T-cell (primary cell): ENCODE data around the gene ACY1. TPM values are rescaled to one million over a fixed set of nuclear protein-coding genes. Genes with fewer than 3 reads are reported as not detected.

Source experiments
- ATAC-seq, 4 experiments: fragments of 200-7000 bp in 3 of 4; fragments of 150-1000 bp in 1 of 4; cut with Tn5 transposase; replicated peaks in 1 of 4; 1 replicate in 3 of 4; 2 replicates in 1 of 4; pipeline ENCODE4 v1.10.0; 2021; ENCODE audit warnings: moderate library complexity in 3 of 4, mild to moderate bottlenecking in 2 of 4, moderate number of reproducible peaks in 1 of 4
- CTCF ChIA-PET, 2 donors: fragments of 300-600 bp; sonication (Branson Sonifier 250); formaldehyde crosslinking; loops; one replicate each; lab custom pipeline; 2022; ENCODE audit warnings: antibody characterized with exemption in 2 of 2; lab: Charles Lee
- POLR2A ChIA-PET, 2 donors: fragments of 300-600 bp; sonication (Branson Sonifier 250); formaldehyde crosslinking; loops; one replicate each; lab custom pipeline; 2022; ENCODE audit warnings: antibody characterized with exemption in 2 of 2; lab: Charles Lee
- DNase-seq, 35 experiments: peaks; one replicate each; pipeline versions ENCODE4 v3.0.0 to v3.0.0-alpha.2; 2013 to 2023
- H3K27ac ChIP-seq: one replicate; pipeline ENCODE4 v1.5.1; 2013; ENCODE audit warnings: low read length
- H3K27me3 ChIP-seq, 2 experiments: replicated peaks in 1 of 2; 1 replicate in 1 of 2; 2 replicates in 1 of 2; pipeline versions ENCODE4 v1.6.1 to v1.7.0; 2013; ENCODE audit warnings: low read length in 1 of 2, mixed read lengths in 1 of 2; ENCODE audit not compliant: control insufficient read depth in 2 of 2, insufficient read depth in 2 of 2; ENCODE audit errors: extremely low read depth in 1 of 2
- H3K36me3 ChIP-seq, 2 donors: 1 replicate in 1 of 2; 2 replicates in 1 of 2; pipeline versions ENCODE4 v1.6.1 to v1.7.0; 2013; ENCODE audit warnings: low read length in 1 of 2; ENCODE audit not compliant: control insufficient read depth in 2 of 2, insufficient read depth in 1 of 2; ENCODE audit errors: extremely low read depth in 1 of 2
- H3K4me1 ChIP-seq, 2 experiments: 1 replicate in 1 of 2; 2 replicates in 1 of 2; pipeline versions ENCODE4 v1.6.1 to v1.7.0; 2013; ENCODE audit warnings: low read length in 2 of 2, mixed read lengths in 1 of 2; ENCODE audit not compliant: insufficient read depth in 2 of 2, control insufficient read depth in 1 of 2; ENCODE audit errors: extremely low read depth in 1 of 2
- H3K4me3 ChIP-seq, 2 donors: 1 replicate in 1 of 2; 2 replicates in 1 of 2; pipeline versions ENCODE4 v1.5.1 to v1.7.0; 2013; ENCODE audit warnings: mild to moderate bottlenecking in 2 of 2, low read length in 1 of 2, moderate library complexity in 1 of 2; ENCODE audit not compliant: control insufficient read depth in 1 of 2; ENCODE audit errors: extremely low read depth in 1 of 2
- H3K9me3 ChIP-seq: 2 replicates; pipeline ENCODE4 v1.7.0; 2013
- H3K27ac Mint-ChIP-seq, 2 donors: one replicate each; pipeline ENCODE4 v1.8.0; 2020 to 2021; ENCODE audit warnings: mild to moderate bottlenecking in 2 of 2, mixed read lengths in 2 of 2
- H3K27me3 Mint-ChIP-seq, 2 donors: one replicate each; pipeline ENCODE4 v1.8.0; 2021 to 2022; ENCODE audit warnings: mixed read lengths in 2 of 2
- H3K36me3 Mint-ChIP-seq: one replicate; pipeline ENCODE4 v1.8.0; 2021; ENCODE audit warnings: mixed read lengths
- H3K4me1 Mint-ChIP-seq, 3 donors: one replicate each; pipeline ENCODE4 v1.8.0; 2020 to 2022; ENCODE audit warnings: mixed read lengths in 3 of 3, mild to moderate bottlenecking in 1 of 3
- H3K4me3 Mint-ChIP-seq, 3 donors: one replicate each; pipeline ENCODE4 v1.8.0; 2020 to 2022; ENCODE audit warnings: mild to moderate bottlenecking in 3 of 3, mixed read lengths in 3 of 3, moderate library complexity in 3 of 3
- H3K9me3 Mint-ChIP-seq, 3 donors: one replicate each; pipeline ENCODE4 v1.8.0; 2020 to 2022; ENCODE audit warnings: mixed read lengths in 3 of 3
- WGBS: methylation state at CpG from one replicate; pipeline ENCODE4 v1.1.5; 2013; ENCODE audit warnings: missing lambda C conversion rate; ENCODE audit not compliant: insufficient coverage; 5-methylcytosine and 5-hydroxymethylcytosine counted together
- total RNA-seq, 35 experiments: library from RNA in 6 of 35; stranded (reverse) in 6 of 35; fragments of 120-200 nt in 1 of 35; gene quantifications; one replicate each; pipeline versions ENCODE4 v1.2.1 to v1.2.4 and lab custom pipeline; 2013 to 2026

Gene ACY1
- total RNA-seq, 5 donors from 2014 or later (not counting 1 experiment from before 2014, with no cell fraction given), result 6.2 to 19.0 (median 13.3) TPM

DNA sequence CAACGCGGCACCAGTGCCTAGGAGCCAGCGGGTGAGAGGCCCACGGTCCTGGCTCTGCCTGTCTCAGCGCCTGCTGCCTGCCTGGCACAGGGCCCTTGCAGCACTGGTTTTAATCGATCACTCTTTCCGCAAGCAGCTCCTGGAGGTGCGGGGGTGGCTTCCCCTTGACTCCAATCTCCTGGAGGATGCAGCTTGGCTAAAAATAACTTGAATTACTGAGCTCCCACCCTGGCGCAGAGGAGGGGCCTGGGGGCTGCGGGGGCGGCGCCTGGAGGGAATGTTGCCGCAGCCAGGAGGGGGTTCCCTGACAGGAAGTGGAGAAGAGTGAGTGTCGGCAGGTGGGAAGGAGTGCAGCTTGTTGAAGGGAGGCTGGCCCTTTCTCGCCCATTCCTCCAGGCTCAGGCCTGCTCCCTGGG is 22.2 kb downstream of the ACY1 start:
- H3K9me3 Mint-ChIP-seq, result no peaks in the 10 kb centered on the region

DNA sequence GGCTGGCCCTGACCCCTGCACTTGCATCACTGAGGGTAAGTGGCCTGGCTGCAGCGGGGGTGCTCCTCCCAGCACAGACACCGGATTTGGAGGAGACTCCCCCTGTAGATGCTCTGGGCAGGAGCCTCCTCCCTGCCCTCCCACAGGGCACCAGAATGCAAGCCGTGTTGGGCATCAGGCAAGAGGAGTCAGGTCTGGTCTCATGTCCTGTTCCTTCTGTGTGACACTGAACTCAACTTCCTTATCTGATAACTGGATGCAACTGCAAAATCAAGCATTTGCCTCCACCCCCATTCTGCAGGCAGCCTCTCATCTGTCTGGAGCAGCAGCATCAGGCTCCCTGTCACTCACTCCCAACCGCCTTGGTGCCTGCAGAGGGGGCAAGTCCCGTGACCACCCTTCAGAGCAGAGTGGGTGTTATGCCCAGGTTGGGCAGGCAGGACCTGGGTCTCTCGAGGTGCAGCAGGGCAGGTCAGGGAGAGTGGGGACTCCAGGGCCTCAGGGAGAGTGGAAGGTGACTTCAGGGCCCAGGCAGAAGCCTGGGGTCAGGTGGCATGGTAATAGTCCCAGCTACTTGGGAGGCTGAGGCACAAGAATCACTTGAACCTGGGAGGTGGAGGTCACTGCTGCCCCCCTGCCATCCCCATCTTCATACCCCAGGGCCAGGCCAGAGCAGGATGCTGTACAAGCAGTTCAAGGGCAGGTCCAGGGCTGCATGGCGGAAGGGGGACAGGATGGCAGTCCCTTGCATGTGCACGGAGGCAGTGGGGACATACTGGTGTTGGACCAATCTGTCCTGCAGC is 22.9 kb downstream of the ACY1 start:
- CTCF ChIA-PET, result interaction anchor here (0.6 to 1.0 kb wide), 3 partner anchors 125 to 139 kb away, joined by 3 to 7 read pairs (median 3); no protein-coding TSS in a partner anchor
- no peaks in the 10 kb centered on the region for H3K36me3 ChIP-seq
- WGBS, result 66% methylated on average over 8 of the region's 8 CpGs
- H3K4me1 ChIP-seq, result peaks cover 2 to 25% of the 10 kb centered on the region in 2 experiments
- ATAC-seq, result no peak
- Mint-ChIP-seq H3K27ac (no peak overlapping the region), H3K9me3 (no peaks in the 10 kb centered on the region), H3K4me3 (peak overlapping the region in 1 of 3 donors; percentile 37), H3K27me3 (no peaks in the 10 kb centered on the region), H3K36me3 (no peaks in the 10 kb centered on the region), H3K4me1 (peaks cover 17 to 21% (median 19%) of the 10 kb centered on the region in 3 donors)
- H3K4me3 ChIP-seq, result no peak overlapping the region
- POLR2A ChIA-PET, result no interaction called here
- no peak overlapping the region for H3K27ac ChIP-seq
- H3K27me3 ChIP-seq, result peaks cover 0 to 12% of the 10 kb centered on the region in 2 experiments
- DNase-seq, result no peak
- no peaks in the 10 kb centered on the region for H3K9me3 ChIP-seq

More for the DNA sequence above, 22.2 kb downstream of the ACY1 start:
- ChIA-PET CTCF (interaction anchor here (0.6 to 1.0 kb wide), 3 partner anchors 126 to 139 kb away, joined by 3 to 7 read pairs (median 3); no protein-coding TSS in a partner anchor), POLR2A (no interaction called here)
- Mint-ChIP-seq H3K4me1 (peaks cover 17 to 21% (median 19%) of the 10 kb centered on the region in 3 donors), H3K27me3 (no peaks in the 10 kb centered on the region), H3K36me3 (no peaks in the 10 kb centered on the region), H3K27ac (no peak overlapping the region), H3K4me3 (peak overlapping the region in 1 of 3 donors; percentile 37)
- DNase-seq (no peak), ATAC-seq (no peak)
- Histone ChIP-seq H3K9me3 (no peaks in the 10 kb centered on the region), H3K27ac (no peak overlapping the region), H3K36me3 (no peaks in the 10 kb centered on the region), H3K4me3 (no peak overlapping the region), H3K4me1 (peaks cover 2 to 26% of the 10 kb centered on the region in 2 experiments), H3K27me3 (peaks cover 0 to 12% of the 10 kb centered on the region in 2 experiments)
- 28% methylated on average over 9 of the region's 15 CpGs for WGBS

DNA sequence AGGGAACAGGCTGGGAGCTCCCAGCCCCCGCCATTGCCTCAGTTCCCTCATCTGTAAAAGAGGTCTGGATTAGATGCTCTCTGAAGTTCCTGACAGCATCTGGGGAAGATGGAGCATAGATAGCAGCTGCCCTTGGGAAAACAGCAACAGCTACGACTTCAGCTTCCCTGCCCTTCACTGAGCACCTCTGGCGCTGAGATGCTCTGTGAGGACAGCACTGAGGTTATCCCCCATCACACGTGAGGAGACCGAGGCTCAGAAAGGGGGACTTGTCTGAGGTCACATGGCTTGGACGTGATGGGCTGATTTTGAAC is 23.4 kb downstream of the ACY1 start:
- DNase-seq (no peak), ATAC-seq (no peak)
- Mint-ChIP-seq H3K36me3 (no peaks in the 10 kb centered on the region), H3K27me3 (no peaks in the 10 kb centered on the region), H3K4me3 (no peak overlapping the region), H3K4me1 (peaks cover 12 to 17% (median 16%) of the 10 kb centered on the region in 3 donors), H3K27ac (no peak overlapping the region), H3K9me3 (no peaks in the 10 kb centered on the region)
- ChIA-PET CTCF (no interaction called here), POLR2A (no interaction called here)
- no peaks in the 10 kb centered on the region for H3K36me3 ChIP-seq
- WGBS, result 92% methylated on average over 2 of the region's 6 CpGs
- H3K4me3 ChIP-seq, result no peak overlapping the region
- peaks cover 2 to 19% of the 10 kb centered on the region in 2 experiments for H3K4me1 ChIP-seq
- peaks cover 0 to 10% of the 10 kb centered on the region in 2 experiments for H3K27me3 ChIP-seq
- H3K9me3 ChIP-seq, result no peaks in the 10 kb centered on the region
- no peak overlapping the region for H3K27ac ChIP-seq

DNA sequence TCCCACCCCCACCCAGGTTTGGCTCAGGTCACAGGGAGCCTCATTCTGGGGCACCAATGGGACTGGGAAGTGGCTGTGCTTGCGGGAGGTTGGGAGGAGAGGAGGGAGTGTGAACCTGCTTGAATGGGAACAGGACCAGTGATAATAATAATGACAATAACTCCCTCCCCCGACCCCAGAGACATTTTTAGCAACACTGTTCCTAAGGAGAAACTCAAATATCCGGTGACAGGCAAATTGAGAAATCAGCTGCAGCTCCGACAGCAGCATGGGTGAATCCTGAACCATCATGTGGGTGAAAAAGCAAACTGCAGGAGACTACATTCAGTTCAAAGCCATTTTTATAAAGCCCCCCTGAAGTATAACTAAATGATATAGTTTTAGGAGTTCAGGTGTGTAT is 24.0 kb downstream of the ACY1 start:
- Mint-ChIP-seq H3K27ac (no peak overlapping the region), H3K27me3 (no peaks in the 10 kb centered on the region), H3K9me3 (no peaks in the 10 kb centered on the region), H3K36me3 (no peaks in the 10 kb centered on the region), H3K4me1 (peaks cover 11 to 14% (median 13%) of the 10 kb centered on the region in 3 donors), H3K4me3 (no peak overlapping the region)
- Histone ChIP-seq H3K9me3 (no peaks in the 10 kb centered on the region), H3K4me3 (no peak overlapping the region), H3K27me3 (peaks cover 0 to 6% of the 10 kb centered on the region in 2 experiments), H3K36me3 (no peaks in the 10 kb centered on the region), H3K4me1 (peaks cover 2 to 16% of the 10 kb centered on the region in 2 experiments), H3K27ac (no peak overlapping the region)
- ATAC-seq (no peak), DNase-seq (no peak)
- ChIA-PET POLR2A (no interaction called here), CTCF (no interaction called here)
- no CpG with 5 or more reads among the region's 4 CpGs for WGBS

DNA sequence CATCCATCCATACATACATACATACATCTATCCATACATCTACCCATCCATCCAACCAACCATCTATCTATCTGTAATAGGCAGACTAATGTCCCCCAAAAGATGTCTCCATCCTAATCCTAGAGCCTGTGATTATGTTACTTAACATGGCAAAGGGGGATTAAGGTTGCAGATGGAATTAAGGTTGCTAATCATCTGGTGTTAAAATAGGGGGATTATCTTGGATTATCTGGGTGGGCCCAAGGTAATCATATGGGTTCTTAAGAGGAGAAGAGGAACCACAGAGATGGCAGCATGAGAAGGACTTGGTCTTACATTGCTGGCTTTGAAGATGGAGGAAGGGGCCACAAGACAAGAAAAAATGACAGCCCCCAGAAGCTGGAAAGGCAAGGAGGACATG is 27.1 kb downstream of the ACY1 start:
- Histone ChIP-seq H3K4me1 (peaks cover 2 to 10% of the 10 kb centered on the region in 2 experiments), H3K9me3 (no peaks in the 10 kb centered on the region), H3K4me3 (no peak overlapping the region), H3K27me3 (peaks cover 0 to 6% of the 10 kb centered on the region in 2 experiments), H3K36me3 (no peaks in the 10 kb centered on the region), H3K27ac (no peak overlapping the region)
- DNase-seq (no peak), ATAC-seq (no peak)
- no peak overlapping the region for H3K4me3 Mint-ChIP-seq
- peaks cover 9% of the 10 kb centered on the region in 3 donors for H3K4me1 Mint-ChIP-seq
- no peaks in the 10 kb centered on the region for H3K27me3 Mint-ChIP-seq
- no peaks in the 10 kb centered on the region for H3K9me3 Mint-ChIP-seq
- POLR2A ChIA-PET, result no interaction called here
- CTCF ChIA-PET, result interaction anchor here in 1 of 2 donors (0.6 kb wide), 1 partner anchor 347 kb away, joined by 10 read pairs; no protein-coding TSS in a partner anchor
- H3K27ac Mint-ChIP-seq, result no peak overlapping the region
- H3K36me3 Mint-ChIP-seq, result no peaks in the 10 kb centered on the region

DNA sequence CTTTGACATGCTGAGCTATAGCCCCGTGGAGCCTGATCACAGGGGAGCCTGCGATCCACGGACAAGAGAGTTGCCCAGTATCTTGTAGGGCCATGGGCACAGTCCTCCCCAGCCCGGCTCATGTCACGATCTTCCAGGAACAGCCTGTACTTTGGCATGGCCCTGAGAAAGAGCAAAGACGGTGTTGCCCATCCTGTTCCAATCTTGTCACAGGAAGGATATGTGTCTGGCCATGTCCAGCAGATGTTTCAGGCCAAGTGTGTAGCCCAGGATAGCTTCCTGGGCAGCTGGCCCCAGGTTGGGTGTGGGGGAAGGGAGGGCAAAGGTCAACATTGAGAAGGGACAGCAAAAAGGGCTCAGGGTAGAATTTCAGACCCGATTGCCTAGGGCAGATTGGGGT is 29.4 kb downstream of the ACY1 start:
- no peaks in the 10 kb centered on the region for H3K27me3 Mint-ChIP-seq

More for the DNA sequence above, 29.4 kb downstream of the ACY1 start:
- H3K27ac ChIP-seq, result no peak overlapping the region
- H3K36me3 ChIP-seq, result no peaks in the 10 kb centered on the region
- DNase-seq (no peak), ATAC-seq (no peak)
- POLR2A ChIA-PET, result no interaction called here
- CTCF ChIA-PET, result interaction anchor here in 1 of 2 donors (0.6 kb wide), 1 partner anchor 24 kb away, joined by 3 read pairs; no protein-coding TSS in a partner anchor
- H3K4me3 ChIP-seq, result no peak overlapping the region
- Mint-ChIP-seq H3K36me3 (no peaks in the 10 kb centered on the region), H3K4me3 (no peak overlapping the region), H3K27ac (no peak overlapping the region), H3K4me1 (no peaks in the 10 kb centered on the region), H3K9me3 (no peaks in the 10 kb centered on the region)
- WGBS, result 85% methylated on average over 7 of the region's 7 CpGs
- peaks cover 0 to 12% of the 10 kb centered on the region in 2 experiments for H3K27me3 ChIP-seq
- H3K4me1 ChIP-seq, result no peaks in the 10 kb centered on the region
- no peaks in the 10 kb centered on the region for H3K9me3 ChIP-seq
